HUDEP-2 (cell line): ENCODE measurements around the gene SLC38A3.
A peak's percentile ranks its signal among the peaks of the same experiment; 100 is the strongest.
"Not testable (repeated sequence)": the region's sequence is repeated elsewhere in the genome, so short reads cannot be mapped to it uniquely, and the experiment has no call there.

ENCODE experiments used
- DNase-seq, 76 experiments: peaks; one replicate each; lab custom pipeline; 2025; ENCODE audit not compliant: unreplicated experiment in 76 of 76; lab: John Stamatoyannopoulos, UW

The SLC38A3 gene

GRCh38 chr3:50228184-50228763, 23.2 kb downstream of the SLC38A3 start:
- DNase-seq, result not testable (repeated sequence)

GRCh38 chr3:50229490-50229889, 24.4 kb downstream of the SLC38A3 start:
- no peak for DNase-seq

GRCh38 chr3:50230104-50230793, 25.2 kb downstream of the SLC38A3 start:
- DNase-seq, result no peak

GRCh38 chr3:50230794-50231125, 25.7 kb downstream of the SLC38A3 start:
- DNase-seq, result no peak

GRCh38 chr3:50231581-50231980, 26.5 kb downstream of the SLC38A3 start:
- no peak for DNase-seq

GRCh38 chr3:50232303-50232702, 27.2 kb downstream of the SLC38A3 start:
- DNase-seq, result peak in 19 of 76 experiments; percentile 2 to 66 (median 23)

GRCh38 chr3:50233176-50233575, 28.1 kb downstream of the SLC38A3 start:
- DNase-seq, result no peak

GRCh38 chr3:50235716-50236483, 30.8 kb downstream of the SLC38A3 start, which contains the start of gene GNAI2:
Gene GNAI2, plus strand, starts transcription at chr3:50236204. Its CDS starts 132 bp downstream, at chr3:50236336.
- peak in 75 of 76 experiments; percentile 69 to 99 (median 98) for DNase-seq

GRCh38 chr3:50236484-50237132, 31.5 kb downstream of the SLC38A3 start:
- no peak for DNase-seq

GRCh38 chr3:50237133-50237651, 32.1 kb downstream of the SLC38A3 start:
- peak in 3 of 76 experiments; percentile 9 to 19 (median 10) for DNase-seq

- peak in 73 of 76 experiments; percentile 15 to 84 (median 70) for DNase-seq
Measured at GRCh38 chr3:50237754-50238548, 32.9 kb downstream of the SLC38A3 start.

- peak in 72 of 76 experiments; percentile 10 to 88 (median 71) for DNase-seq
Measured at GRCh38 chr3:50238549-50239026, 33.5 kb downstream of the SLC38A3 start.

GRCh38 chr3:50239649-50240048, 34.6 kb downstream of the SLC38A3 start:
- no peak for DNase-seq

GRCh38 chr3:50241163-50241562, 36.1 kb downstream of the SLC38A3 start:
- DNase-seq, result no peak

GRCh38 chr3:50241713-50242380, 36.8 kb downstream of the SLC38A3 start:
- DNase-seq, result no peak

GRCh38 chr3:50242381-50242770, 37.3 kb downstream of the SLC38A3 start:
- no peak for DNase-seq

- DNase-seq, result peak in 36 of 76 experiments; percentile 0 to 55 (median 24)
Measured at GRCh38 chr3:50242851-50243542, 37.9 kb downstream of the SLC38A3 start.

GRCh38 chr3:50243543-50243895, 38.4 kb downstream of the SLC38A3 start:
- no peak for DNase-seq

- DNase-seq, result not testable (repeated sequence)
Measured at GRCh38 chr3:50244813-50245212, 39.7 kb downstream of the SLC38A3 start.
